Measurements from ENCODE around the gene CACNG3. TPM values are rescaled to one million over a fixed set of nuclear protein-coding genes. Genes with fewer than 3 reads are reported as not detected.

Gene CACNG3
- total and polyA plus RNA-seq, 2 donors (not counting 1 experiment from before 2014, with no cell fraction given): not detected

GRCh38 chr16:24262816-24263215 is 6.7 kb downstream of the CACNG3 start:
- ATAC-seq (ENCODE audit: low read depth) (no peak), DNase-seq (no peak)
- H3K4me2 ChIP-seq (replicated peaks; ENCODE audit: low read depth, low read length, poor library complexity, severe bottlenecking): no peak overlapping the region
- TF ChIP-seq EZH2 (IDR thresholded peaks at IDR 0.05; ENCODE audit: borderline replicate concordance, insufficient read depth, low read depth, low read length, poor library complexity, severe bottlenecking): no peak
- no peak overlapping the region for H3K4me3 Mint-ChIP-seq
- H3K27ac ChIP-seq (ENCODE audit: low read length in 2 of 2): no peak overlapping the region
- peaks cover 55% of the 10 kb centered on the region for H3K27me3 Mint-ChIP-seq
- no peak overlapping the region for H2AFZ ChIP-seq (ENCODE audit: insufficient read depth, low read depth, low read length, poor library complexity, severe bottlenecking)
- H3K9ac ChIP-seq (ENCODE audit: low read length): no peak overlapping the region
- H3K9me3 ChIP-seq (ENCODE audit: control extremely low read depth in 1 of 3, control insufficient read depth in 2 of 3, insufficient read depth in 1 of 3, low read length in 2 of 3): no peaks in the 10 kb centered on the region
- no peak overlapping the region for H3K27ac Mint-ChIP-seq
- H3K4me1 ChIP-seq (ENCODE audit: control insufficient read depth in 2 of 2, insufficient read depth in 2 of 2, low read length in 2 of 2): no peaks in the 10 kb centered on the region
- no peak overlapping the region for H3K4me3 ChIP-seq (ENCODE audit: control extremely low read depth in 1 of 5, extremely low read depth in 1 of 5, insufficient read depth in 1 of 5, low read depth in 2 of 5, low read length in 4 of 5)
- H3K79me2 ChIP-seq (ENCODE audit: control insufficient read depth, insufficient read depth, low read length): no peaks in the 10 kb centered on the region
- intact Hi-C loops (cut with micrococcal nuclease): no loop called here
- no peaks in the 10 kb centered on the region for H3K9me3 Mint-ChIP-seq (ENCODE audit: insufficient read depth)
- POLR2A ChIA-PET: no interaction called here
- H4K20me1 ChIP-seq (ENCODE audit: control insufficient read depth, insufficient read depth, low read length, poor library complexity, severe bottlenecking): no peaks in the 10 kb centered on the region
- H3K36me3 ChIP-seq (replicated peaks in 1 of 2; ENCODE audit: control extremely low read depth in 1 of 2, control insufficient read depth in 1 of 2, extremely low read depth in 1 of 2, insufficient read depth in 2 of 2, low read length in 1 of 2): no peaks in the 10 kb centered on the region
- H3K27me3 ChIP-seq (replicated peaks in 1 of 4; ENCODE audit: control extremely low read depth in 1 of 4, control insufficient read depth in 3 of 4, insufficient read depth in 4 of 4, low read length in 3 of 4): peaks cover 0 to 32% (median 17%) of the 10 kb centered on the region in 4 experiments
- no peaks in the 10 kb centered on the region for H3K4me1 Mint-ChIP-seq
- CTCF ChIA-PET: interaction anchor here (1.0 to 1.2 kb wide), 2 partner anchors 10 to 27 kb away, joined by 3 to 4 read pairs; no protein-coding TSS in a partner anchor

GRCh38 chr16:24270721-24271442 is 14.7 kb downstream of the CACNG3 start:
- intact Hi-C loops (cut with micrococcal nuclease): no loop called here
- Mint-ChIP-seq H3K4me1 (no peaks in the 10 kb centered on the region), H3K27ac (no peak overlapping the region), H3K27me3 (peaks cover 56% of the 10 kb centered on the region), H3K4me3 (no peak overlapping the region), H3K9me3 (ENCODE audit: insufficient read depth) (no peaks in the 10 kb centered on the region)
- no peak overlapping the region for H3K27ac ChIP-seq (ENCODE audit: low read length in 2 of 2)
- peaks cover 0 to 7% (median 3%) of the 10 kb centered on the region in 4 experiments for H3K27me3 ChIP-seq (replicated peaks in 1 of 4; ENCODE audit: control extremely low read depth in 1 of 4, control insufficient read depth in 3 of 4, insufficient read depth in 4 of 4, low read length in 3 of 4)
- no peaks in the 10 kb centered on the region for H4K20me1 ChIP-seq (ENCODE audit: control insufficient read depth, insufficient read depth, low read length, poor library complexity, severe bottlenecking)
- H3K9ac ChIP-seq (ENCODE audit: low read length): no peak overlapping the region
- H3K36me3 ChIP-seq (replicated peaks in 1 of 2; ENCODE audit: control extremely low read depth in 1 of 2, control insufficient read depth in 1 of 2, extremely low read depth in 1 of 2, insufficient read depth in 2 of 2, low read length in 1 of 2): no peaks in the 10 kb centered on the region
- no peaks in the 10 kb centered on the region for H3K79me2 ChIP-seq (ENCODE audit: control insufficient read depth, insufficient read depth, low read length)
- ChIA-PET POLR2A (no interaction called here), CTCF (interaction anchor here (2.6 kb wide), 1 partner anchor 18 kb away, joined by 12 read pairs; no protein-coding TSS in a partner anchor)
- TF ChIP-seq CTCF (IDR thresholded peaks at IDR 0.05): no peak
- no peak for TF ChIP-seq EZH2 (IDR thresholded peaks at IDR 0.05; ENCODE audit: borderline replicate concordance, insufficient read depth, low read depth, low read length, poor library complexity, severe bottlenecking)
- no peaks in the 10 kb centered on the region for H3K9me3 ChIP-seq (ENCODE audit: control extremely low read depth in 1 of 3, control insufficient read depth in 2 of 3, insufficient read depth in 1 of 3, low read length in 2 of 3)
- H3K4me1 ChIP-seq (ENCODE audit: control insufficient read depth in 2 of 2, insufficient read depth in 2 of 2, low read length in 2 of 2): no peaks in the 10 kb centered on the region
- no peak overlapping the region for H3K4me2 ChIP-seq (replicated peaks; ENCODE audit: low read depth, low read length, poor library complexity, severe bottlenecking)
- DNase-seq (no peak), ATAC-seq (ENCODE audit: low read depth) (no peak)
- 100% methylated on average over 5 of the region's 7 CpGs for WGBS (ENCODE audit: insufficient coverage)
- no peak overlapping the region for H2AFZ ChIP-seq (ENCODE audit: insufficient read depth, low read depth, low read length, poor library complexity, severe bottlenecking)
- no peak overlapping the region for H3K4me3 ChIP-seq (ENCODE audit: control extremely low read depth in 1 of 5, extremely low read depth in 1 of 5, insufficient read depth in 1 of 5, low read depth in 2 of 5, low read length in 4 of 5)
